ENCODE results near the gene UTP4.

DNA sequence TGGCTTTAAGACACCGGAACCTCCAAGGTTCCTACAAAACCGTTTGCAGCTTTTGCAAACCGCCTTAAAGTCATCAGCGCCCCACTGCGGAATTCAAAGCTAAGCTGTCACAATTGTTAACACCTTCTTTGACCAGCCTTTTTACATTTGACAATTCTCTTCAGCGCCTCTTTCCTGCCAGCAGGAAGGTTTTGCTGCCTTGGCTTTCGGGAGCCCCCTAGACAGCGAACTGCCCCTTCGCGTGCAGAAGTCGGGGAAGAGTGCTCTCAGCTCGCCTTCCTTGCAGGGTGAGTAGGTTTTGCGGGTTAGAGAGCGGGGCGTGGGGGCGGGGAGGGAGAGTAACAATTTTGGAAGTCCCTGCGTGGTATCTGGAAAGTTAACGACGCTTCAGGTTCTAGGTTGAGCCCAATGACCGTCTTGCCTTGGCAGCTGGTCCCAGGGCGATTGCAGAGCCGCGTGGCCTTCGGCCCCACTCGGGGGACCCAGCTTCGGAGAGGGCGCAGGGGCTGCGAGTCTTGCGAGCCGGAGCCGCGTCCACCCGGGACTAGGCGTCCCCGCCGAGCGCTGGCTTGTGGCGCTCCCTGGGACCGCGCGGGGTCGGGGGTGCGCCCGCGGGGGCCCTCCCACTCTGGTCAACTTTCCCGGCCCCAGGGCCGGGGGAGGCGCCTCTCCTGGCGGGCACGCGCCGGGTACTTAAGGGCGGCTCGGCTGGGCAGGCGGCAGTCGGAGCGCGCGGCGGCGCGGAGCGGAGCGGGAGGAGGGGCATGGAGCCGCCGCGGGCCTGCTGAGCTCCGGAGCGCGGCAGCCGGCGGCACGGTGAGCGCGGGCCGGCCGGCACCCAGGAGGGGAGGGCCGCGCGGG lies 26.7 kb upstream of the UTP4 start, which contains the start of gene HAS3:
- TF ChIP-seq, protein P1, sequence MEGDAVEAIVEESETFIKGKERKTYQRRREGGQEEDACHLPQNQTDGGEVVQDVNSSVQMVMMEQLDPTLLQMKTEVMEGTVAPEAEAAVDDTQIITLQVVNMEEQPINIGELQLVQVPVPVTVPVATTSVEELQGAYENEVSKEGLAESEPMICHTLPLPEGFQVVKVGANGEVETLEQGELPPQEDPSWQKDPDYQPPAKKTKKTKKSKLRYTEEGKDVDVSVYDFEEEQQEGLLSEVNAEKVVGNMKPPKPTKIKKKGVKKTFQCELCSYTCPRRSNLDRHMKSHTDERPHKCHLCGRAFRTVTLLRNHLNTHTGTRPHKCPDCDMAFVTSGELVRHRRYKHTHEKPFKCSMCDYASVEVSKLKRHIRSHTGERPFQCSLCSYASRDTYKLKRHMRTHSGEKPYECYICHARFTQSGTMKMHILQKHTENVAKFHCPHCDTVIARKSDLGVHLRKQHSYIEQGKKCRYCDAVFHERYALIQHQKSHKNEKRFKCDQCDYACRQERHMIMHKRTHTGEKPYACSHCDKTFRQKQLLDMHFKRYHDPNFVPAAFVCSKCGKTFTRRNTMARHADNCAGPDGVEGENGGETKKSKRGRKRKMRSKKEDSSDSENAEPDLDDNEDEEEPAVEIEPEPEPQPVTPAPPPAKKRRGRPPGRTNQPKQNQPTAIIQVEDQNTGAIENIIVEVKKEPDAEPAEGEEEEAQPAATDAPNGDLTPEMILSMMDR (IDR thresholded peaks at IDR 0.05 in 8 of 11, conservative IDR thresholded peaks at IDR 0.05 in 3 of 11), result no peak
- TF ChIP-seq POLR2A (IDR thresholded peaks at IDR 0.05) (no peak), POLR2AphosphoS5 (IDR thresholded peaks at IDR 0.05) (peak in 2 of 3 donors; percentile 26 to 45)
